ENCODE measurements around the gene ZNF165. TPM values are rescaled to one million over a fixed set of nuclear protein-coding genes. Genes with fewer than 3 reads are reported as not detected.

ZNF165 gene
- total and polyA plus RNA-seq, 2 of the 8 experiments (the other 6 are each of a cell fraction or from before 2014, with no cell fraction given) = 1.2 to 9.3 TPM

DNA sequence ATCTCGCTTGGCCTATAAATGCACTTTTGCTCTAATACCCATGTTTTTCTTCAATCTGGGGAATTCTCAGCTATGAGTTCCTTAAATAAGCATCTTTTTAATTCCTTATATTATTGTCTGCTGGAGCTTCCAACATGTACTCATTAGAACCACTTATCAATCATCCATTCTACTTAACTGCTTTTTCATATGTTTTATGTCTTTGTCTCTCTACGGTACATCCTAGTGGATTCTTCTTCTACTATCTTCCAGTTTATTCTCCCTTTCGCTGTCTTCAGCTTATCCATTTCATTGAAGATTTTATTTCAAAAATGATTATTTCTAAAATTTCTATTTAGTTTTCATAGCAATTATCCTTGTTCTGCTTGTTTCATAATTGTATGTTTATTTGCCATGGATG is 31.6 kb downstream of the ZNF165 start:
- no peak overlapping the region for H2AFZ ChIP-seq (ENCODE audit: low read length)
- H2AK5ac ChIP-seq (ENCODE audit: low read depth, low read length) = no peak overlapping the region
- no peaks in the 10 kb centered on the region for H4K20me1 ChIP-seq (replicated peaks in 1 of 2; ENCODE audit: control insufficient read depth in 1 of 2, insufficient read depth in 2 of 2, low read length in 2 of 2)
- no peaks in the 10 kb centered on the region for H3K23me2 ChIP-seq (ENCODE audit: low read depth, low read length)
- no peak overlapping the region for H3K9ac ChIP-seq (replicated peaks in 1 of 4; ENCODE audit: extremely low read depth in 1 of 4, low read depth in 3 of 4, low read length in 3 of 4)
- no peak overlapping the region for H2BK120ac ChIP-seq (replicated peaks; ENCODE audit: low read depth, low read length)
- H3K4ac ChIP-seq (replicated peaks; ENCODE audit: insufficient read length, low read depth, low read length) = no peak overlapping the region
- no peak overlapping the region for H3K4me2 ChIP-seq (ENCODE audit: insufficient read depth in 1 of 2, low read depth in 2 of 2, low read length in 2 of 2)
- no peak overlapping the region for H4K91ac ChIP-seq (replicated peaks; ENCODE audit: insufficient read length, low read length)
- WGBS, 2 experiments (ENCODE audit: extremely low coverage in 1 of 2, insufficient coverage in 1 of 2, insufficient read length in 1 of 2, insufficient replicate concordance in 2 of 2, low coverage in 1 of 2, low lambda C conversion rate in 2 of 2, missing lambda C conversion rate in 1 of 2) = 94% methylated on average over 3 of the region's 3 CpGs; no CpG with 5 or more reads in 1 of the 2 experiments
- no peaks in the 10 kb centered on the region for H3K79me2 ChIP-seq (ENCODE audit: control insufficient read depth in 1 of 2, insufficient read depth in 2 of 2, low read length in 2 of 2)
- FAIRE-seq (no peak), DNase-seq (ENCODE audit: low read depth in 1 of 2, low spot score in 2 of 2) (no peak)
- CTCF ChIA-PET (ENCODE audit: partially characterized antibody) = interaction anchor here (0.9 kb wide), 1 partner anchor 244 kb away, joined by 3 read pairs; no protein-coding TSS in a partner anchor
- POLR2A ChIA-PET (ENCODE audit: partially characterized antibody) = interaction anchor here (1.1 to 1.2 kb wide), 2 partner anchors 19 to 219 kb away, joined by 3 read pairs; a partner anchor contains a TSS
- H4K5ac ChIP-seq (ENCODE audit: insufficient read length, low read depth, low read length) = no peak overlapping the region
- no peaks in the 10 kb centered on the region for H3K79me1 ChIP-seq (ENCODE audit: low read depth, low read length)
- no peak overlapping the region for H3K18ac ChIP-seq (ENCODE audit: extremely low read depth, low read length)
- no peak overlapping the region for H2BK20ac ChIP-seq (ENCODE audit: low read length)
- H3K9me3 ChIP-seq (ENCODE audit: insufficient read depth in 2 of 2, low read depth in 1 of 2, low read length in 1 of 2) = no peaks in the 10 kb centered on the region
- no peak overlapping the region for H3K27ac ChIP-seq (ENCODE audit: low read depth, low read length)
- H3K4me1 ChIP-seq (replicated peaks in 1 of 4; ENCODE audit: control insufficient read depth in 3 of 4, insufficient read depth in 4 of 4, low read length in 3 of 4) = no peaks in the 10 kb centered on the region
- no peak overlapping the region for H2BK15ac ChIP-seq (ENCODE audit: low read length)
- peaks cover 0 to 2% (median 0%) of the 10 kb centered on the region in 4 experiments; a peak in 2 of 7 replicates for H3K27me3 ChIP-seq (replicated peaks in 1 of 4; ENCODE audit: control insufficient read depth in 3 of 4, extremely low read depth in 1 of 4, insufficient read depth in 3 of 4, low read length in 3 of 4)
- H3K14ac ChIP-seq (ENCODE audit: insufficient read length) = no peak overlapping the region
- no peak overlapping the region for H3K4me3 ChIP-seq (ENCODE audit: extremely low read depth in 1 of 4, insufficient read depth in 2 of 4, low read depth in 3 of 4, low read length in 4 of 4)
- H3K36me3 ChIP-seq (ENCODE audit: control insufficient read depth in 2 of 4, insufficient read depth in 4 of 4, low read length in 3 of 4) = peaks cover 0 to 5% (median 2%) of the 10 kb centered on the region in 4 experiments; a peak in 1 of 8 replicates
- TF ChIP-seq YY1 (IDR thresholded peaks at IDR 0.05; ENCODE audit: low read depth, low read length) = no peak
- no peak for TF ChIP-seq SRF (IDR thresholded peaks at IDR 0.05; ENCODE audit: low read depth, low read length)
- TF ChIP-seq, protein P1, sequence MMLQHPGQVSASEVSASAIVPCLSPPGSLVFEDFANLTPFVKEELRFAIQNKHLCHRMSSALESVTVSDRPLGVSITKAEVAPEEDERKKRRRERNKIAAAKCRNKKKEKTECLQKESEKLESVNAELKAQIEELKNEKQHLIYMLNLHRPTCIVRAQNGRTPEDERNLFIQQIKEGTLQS (IDR thresholded peaks at IDR 0.05; ENCODE audit: insufficient read depth, low read depth, low read length) = no peak
- no peak overlapping the region for H3K23ac ChIP-seq (ENCODE audit: insufficient read length)
- H4K8ac ChIP-seq (ENCODE audit: extremely low read depth, insufficient read depth, low read length) = no peak overlapping the region
- H2BK12ac ChIP-seq (ENCODE audit: low read depth, low read length) = no peak overlapping the region
- H2BK5ac ChIP-seq (ENCODE audit: low read depth, low read length) = no peak overlapping the region
- no peak overlapping the region for H3K56ac ChIP-seq (replicated peaks; ENCODE audit: insufficient read length, low read depth, low read length)
